Measurements from ENCODE around the gene VEPH1.

The VEPH1 gene

GRCh38 chr3:157249606-157250005 lies 253.6 kb downstream of the VEPH1 start:
- Mint-ChIP-seq H3K4me1 (peaks cover 22% of the 10 kb centered on the region), H3K27ac (peak overlapping the region; percentile 1), H3K4me3 (no peak overlapping the region), H3K9me3 (peaks cover 6% of the 10 kb centered on the region), H3K36me3 (ENCODE audit: low read depth) (no peaks in the 10 kb centered on the region), H3K27me3 (ENCODE audit: low read depth, poor library complexity) (peaks cover 3% of the 10 kb centered on the region)
- TF ChIP-seq CTCF (IDR thresholded peaks at IDR 0.05), result no peak
- no peak for DNase-seq

GRCh38 chr3:157248590-157249422 lies 254.4 kb downstream of the VEPH1 start:
- DNase-seq, result no peak
- TF ChIP-seq CTCF (IDR thresholded peaks at IDR 0.05), result no peak
- no peaks in the 10 kb centered on the region for H3K36me3 Mint-ChIP-seq (ENCODE audit: low read depth)
- H3K4me3 Mint-ChIP-seq, result no peak overlapping the region
- peak overlapping the region; percentile 89 for H3K27ac Mint-ChIP-seq
- peaks cover 6% of the 10 kb centered on the region for H3K9me3 Mint-ChIP-seq
- H3K27me3 Mint-ChIP-seq (ENCODE audit: low read depth, poor library complexity), result peaks cover 3% of the 10 kb centered on the region
- peaks cover 22% of the 10 kb centered on the region for H3K4me1 Mint-ChIP-seq

- H3K4me3 Mint-ChIP-seq, result no peak overlapping the region
Measured at GRCh38 chr3:157247391-157247790, 255.8 kb downstream of the VEPH1 start.

GRCh38 chr3:157242836-157243235 lies 260.4 kb downstream of the VEPH1 start:
- Mint-ChIP-seq H3K36me3 (ENCODE audit: low read depth) (no peaks in the 10 kb centered on the region), H3K27ac (no peak overlapping the region), H3K4me3 (no peak overlapping the region), H3K4me1 (peaks cover 6% of the 10 kb centered on the region), H3K27me3 (ENCODE audit: low read depth, poor library complexity) (peaks cover 3% of the 10 kb centered on the region), H3K9me3 (no peaks in the 10 kb centered on the region)
- no peak for DNase-seq
- TF ChIP-seq CTCF (IDR thresholded peaks at IDR 0.05), result no peak

More at GRCh38 chr3:157247391-157247790, 255.8 kb downstream of the VEPH1 start:
- H3K27me3 Mint-ChIP-seq (ENCODE audit: low read depth, poor library complexity), result peaks cover 3% of the 10 kb centered on the region
- peaks cover 6% of the 10 kb centered on the region for H3K9me3 Mint-ChIP-seq
- no peak overlapping the region for H3K27ac Mint-ChIP-seq
- DNase-seq, result no peak
- TF ChIP-seq CTCF (IDR thresholded peaks at IDR 0.05), result no peak
- H3K36me3 Mint-ChIP-seq (ENCODE audit: low read depth), result no peaks in the 10 kb centered on the region
- H3K4me1 Mint-ChIP-seq, result peaks cover 22% of the 10 kb centered on the region

- Mint-ChIP-seq H3K27ac (no peak overlapping the region), H3K4me3 (no peak overlapping the region), H3K4me1 (no peaks in the 10 kb centered on the region), H3K9me3 (no peaks in the 10 kb centered on the region), H3K27me3 (ENCODE audit: low read depth, poor library complexity) (no peaks in the 10 kb centered on the region), H3K36me3 (ENCODE audit: low read depth) (no peaks in the 10 kb centered on the region)
- no peak for DNase-seq
- no peak for TF ChIP-seq CTCF (IDR thresholded peaks at IDR 0.05)
Measured at GRCh38 chr3:157241599-157241998, 261.6 kb downstream of the VEPH1 start.

- no peaks in the 10 kb centered on the region for H3K27me3 Mint-ChIP-seq (ENCODE audit: low read depth, poor library complexity)
- no peak for DNase-seq
- no peaks in the 10 kb centered on the region for H3K9me3 Mint-ChIP-seq
- no peaks in the 10 kb centered on the region for H3K4me1 Mint-ChIP-seq
- TF ChIP-seq CTCF (IDR thresholded peaks at IDR 0.05), result no peak
- H3K4me3 Mint-ChIP-seq, result no peak overlapping the region
- no peak overlapping the region for H3K27ac Mint-ChIP-seq
- H3K36me3 Mint-ChIP-seq (ENCODE audit: low read depth), result no peaks in the 10 kb centered on the region
Measured at GRCh38 chr3:157240408-157240807, 262.8 kb downstream of the VEPH1 start.
